HEK293 (cell line): ENCODE data around the gene OMD.

ENCODE experiments used
- CTCF ChIA-PET: fragments of 350-600 bp; formaldehyde crosslinking; extraction: SDS; loops from one replicate; lab custom pipeline; 2021; ENCODE audit warnings: antibody characterized with exemption; lab: Yijun Ruan, JAX
- POLR2A ChIA-PET: fragments of 300-600 bp; formaldehyde crosslinking; extraction: SDS; loops from one replicate; lab custom pipeline; 2020; ENCODE audit warnings: antibody characterized with exemption, inconsistent platforms; lab: Yijun Ruan, JAX
- H3K27ac ChIP-seq: fragments of 200-500 bp; sonication (Bioruptor generic); 2 replicates; pipeline ENCODE4 v1.5.1; 2014; ENCODE audit warnings: low read depth, low read length, control low read depth, inconsistent platforms; ENCODE audit errors: extremely low read depth
- H3K36me3 ChIP-seq, 2 experiments: fragments of 200-500 bp in 1 of 2; sonication (Bioruptor generic) in 1 of 2; 1 replicate in 1 of 2; 2 replicates in 1 of 2; pipeline ENCODE4 v1.5.1; 2014 to 2017; ENCODE audit warnings: inconsistent platforms in 2 of 2, low read length in 2 of 2; ENCODE audit not compliant: control insufficient read depth in 2 of 2, insufficient read depth in 1 of 2
- H3K4me1 ChIP-seq: fragments of 200-500 bp; sonication (Bioruptor generic); 2 replicates; pipeline ENCODE4 v1.5.1; 2014; ENCODE audit warnings: mild to moderate bottlenecking, low read length, inconsistent platforms; ENCODE audit not compliant: control insufficient read depth, insufficient read depth
- H3K4me3 ChIP-seq: 2 replicates; pipeline ENCODE4 v1.5.1; 2011; ENCODE audit warnings: low read depth, mild to moderate bottlenecking, control low read depth, low read length, moderate library complexity
- H3K9me3 ChIP-seq: fragments of 200-500 bp; sonication (Bioruptor generic); 2 replicates; pipeline ENCODE4 v1.5.1; 2014; ENCODE audit warnings: low read depth, low read length, inconsistent platforms; ENCODE audit not compliant: control insufficient read depth, insufficient read depth
- SETDB1 ChIP-seq: IDR thresholded peaks from one replicate; pipeline ENCODE4 v1.6.1; 2017; ENCODE audit warnings: mild to moderate bottlenecking, low read length, moderate library complexity, mixed read lengths; ENCODE audit not compliant: insufficient read length
- YY2 ChIP-seq: fragments of 450-650 bp; formaldehyde crosslinking; IDR thresholded peaks from 2 replicates; pipeline ENCODE4 v1.5.1; 2016; ENCODE audit warnings: missing biosample characterization, missing genetic modification characterization
- ZBTB1 ChIP-seq: fragments of 450-650 bp; formaldehyde crosslinking; IDR thresholded peaks from 2 replicates; pipeline ENCODE4 v1.5.1; 2016; ENCODE audit warnings: missing biosample characterization, missing genetic modification characterization
- ZBTB20 ChIP-seq: fragments of 450-650 bp; formaldehyde crosslinking; IDR thresholded peaks from 2 replicates; pipeline ENCODE4 v1.5.1; 2016; ENCODE audit warnings: missing biosample characterization, missing genetic modification characterization
- ZFP69B ChIP-seq: fragments of 450-650 bp; formaldehyde crosslinking; IDR thresholded peaks from 2 replicates; pipeline ENCODE4 v1.5.1; 2016; ENCODE audit warnings: missing biosample characterization, missing genetic modification characterization
- ZNF266 ChIP-seq: fragments of 450-650 bp; formaldehyde crosslinking; IDR thresholded peaks from 2 replicates; pipeline ENCODE4 v1.5.1; 2016; ENCODE audit warnings: missing biosample characterization, missing genetic modification characterization, low read depth
- ZNF366 ChIP-seq: fragments of 450-650 bp; formaldehyde crosslinking; conservative IDR thresholded peaks from 2 replicates; pipeline ENCODE4 v1.5.1; 2016; ENCODE audit warnings: missing biosample characterization, missing genetic modification characterization
- ZNF391 ChIP-seq: fragments of 450-650 bp; formaldehyde crosslinking; IDR thresholded peaks from 2 replicates; pipeline ENCODE4 v1.5.1; 2016; ENCODE audit warnings: low read depth, missing biosample characterization, missing genetic modification characterization, borderline replicate concordance
- ZNF654 ChIP-seq: fragments of 450-650 bp; formaldehyde crosslinking; IDR thresholded peaks from 2 replicates; pipeline ENCODE4 v1.5.1; 2016; ENCODE audit warnings: low read depth, missing biosample characterization, missing genetic modification characterization
- ZNF677 ChIP-seq: fragments of 450-650 bp; IDR thresholded peaks from 2 replicates; pipeline ENCODE4 v1.5.0; 2018; ENCODE audit warnings: missing biosample characterization, mild to moderate bottlenecking, missing genetic modification characterization, moderate library complexity
- ZSCAN16 ChIP-seq: fragments of 450-650 bp; formaldehyde crosslinking; IDR thresholded peaks from 2 replicates; pipeline ENCODE4 v1.5.1; 2016; ENCODE audit warnings: missing biosample characterization, missing genetic modification characterization
- TF ChIP-seq, protein P1 (sequence below): fragments of 450-650 bp; formaldehyde crosslinking; IDR thresholded peaks from 2 replicates; pipeline ENCODE4 v1.5.1; 2016; ENCODE audit warnings: missing biosample characterization, missing genetic modification characterization
- TF ChIP-seq, protein P2 (sequence below): fragments of 450-650 bp; formaldehyde crosslinking; IDR thresholded peaks from 2 replicates; pipeline ENCODE4 v1.5.1; 2016; ENCODE audit warnings: missing biosample characterization, missing genetic modification characterization, low read depth
- TF ChIP-seq, protein P3 (sequence below): fragments of 450-650 bp; formaldehyde crosslinking; IDR thresholded peaks from 2 replicates; pipeline ENCODE4 v1.5.1; 2016; ENCODE audit warnings: missing biosample characterization, missing genetic modification characterization
- TF ChIP-seq, protein P4 (sequence below): fragments of 450-650 bp; formaldehyde crosslinking; IDR thresholded peaks from 2 replicates; pipeline ENCODE4 v1.5.1; 2016; ENCODE audit warnings: missing biosample characterization, missing genetic modification characterization
- TF ChIP-seq, protein P5 (sequence below): fragments of 450-650 bp; formaldehyde crosslinking; IDR thresholded peaks from 2 replicates; pipeline ENCODE4 v1.5.1; 2017; ENCODE audit warnings: missing biosample characterization, mild to moderate bottlenecking, missing genetic modification characterization, moderate library complexity
- TF ChIP-seq, protein P6 (sequence below): sonication (generic); formaldehyde crosslinking; IDR thresholded peaks from 2 replicates; pipeline ENCODE4 v1.8.1; 2022; ENCODE audit warnings: mild to moderate bottlenecking, moderate library complexity, missing genetic modification reagents

OMD gene

DNA sequence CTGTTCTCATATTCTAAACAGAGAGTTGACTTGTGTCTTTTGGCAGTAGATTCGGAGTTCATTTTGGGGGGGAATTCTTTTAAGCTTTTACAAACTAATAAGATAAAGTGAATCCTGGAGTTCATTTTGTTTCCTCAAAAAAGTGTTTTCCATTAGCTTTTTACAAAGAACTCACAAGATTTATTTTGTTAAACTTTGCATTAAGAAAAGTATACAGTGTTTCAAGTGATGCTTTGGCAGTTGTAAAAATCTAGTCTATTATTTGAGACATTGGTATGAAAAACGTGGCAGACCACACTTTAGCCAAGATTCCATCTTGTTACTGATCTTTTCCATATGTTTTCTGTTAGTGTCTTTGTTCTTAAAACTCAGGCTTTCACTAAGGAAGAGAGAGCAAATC lies 1.2 kb upstream of the OMD start:
- H3K27ac ChIP-seq: no peak overlapping the region
- no peaks in the 10 kb centered on the region; a peak in 1 of 3 replicates for H3K36me3 ChIP-seq
- no peaks in the 10 kb centered on the region for H3K4me1 ChIP-seq
- TF ChIP-seq ZNF677 (no peak), ZNF391 (tag by site-specific recombination) (no peak), YY2 (tag by site-specific recombination) (no peak)
- TF ChIP-seq, protein P1, sequence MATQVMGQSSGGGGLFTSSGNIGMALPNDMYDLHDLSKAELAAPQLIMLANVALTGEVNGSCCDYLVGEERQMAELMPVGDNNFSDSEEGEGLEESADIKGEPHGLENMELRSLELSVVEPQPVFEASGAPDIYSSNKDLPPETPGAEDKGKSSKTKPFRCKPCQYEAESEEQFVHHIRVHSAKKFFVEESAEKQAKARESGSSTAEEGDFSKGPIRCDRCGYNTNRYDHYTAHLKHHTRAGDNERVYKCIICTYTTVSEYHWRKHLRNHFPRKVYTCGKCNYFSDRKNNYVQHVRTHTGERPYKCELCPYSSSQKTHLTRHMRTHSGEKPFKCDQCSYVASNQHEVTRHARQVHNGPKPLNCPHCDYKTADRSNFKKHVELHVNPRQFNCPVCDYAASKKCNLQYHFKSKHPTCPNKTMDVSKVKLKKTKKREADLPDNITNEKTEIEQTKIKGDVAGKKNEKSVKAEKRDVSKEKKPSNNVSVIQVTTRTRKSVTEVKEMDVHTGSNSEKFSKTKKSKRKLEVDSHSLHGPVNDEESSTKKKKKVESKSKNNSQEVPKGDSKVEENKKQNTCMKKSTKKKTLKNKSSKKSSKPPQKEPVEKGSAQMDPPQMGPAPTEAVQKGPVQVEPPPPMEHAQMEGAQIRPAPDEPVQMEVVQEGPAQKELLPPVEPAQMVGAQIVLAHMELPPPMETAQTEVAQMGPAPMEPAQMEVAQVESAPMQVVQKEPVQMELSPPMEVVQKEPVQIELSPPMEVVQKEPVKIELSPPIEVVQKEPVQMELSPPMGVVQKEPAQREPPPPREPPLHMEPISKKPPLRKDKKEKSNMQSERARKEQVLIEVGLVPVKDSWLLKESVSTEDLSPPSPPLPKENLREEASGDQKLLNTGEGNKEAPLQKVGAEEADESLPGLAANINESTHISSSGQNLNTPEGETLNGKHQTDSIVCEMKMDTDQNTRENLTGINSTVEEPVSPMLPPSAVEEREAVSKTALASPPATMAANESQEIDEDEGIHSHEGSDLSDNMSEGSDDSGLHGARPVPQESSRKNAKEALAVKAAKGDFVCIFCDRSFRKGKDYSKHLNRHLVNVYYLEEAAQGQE (tag by site-specific recombination): no peak
- TF ChIP-seq, protein P2, sequence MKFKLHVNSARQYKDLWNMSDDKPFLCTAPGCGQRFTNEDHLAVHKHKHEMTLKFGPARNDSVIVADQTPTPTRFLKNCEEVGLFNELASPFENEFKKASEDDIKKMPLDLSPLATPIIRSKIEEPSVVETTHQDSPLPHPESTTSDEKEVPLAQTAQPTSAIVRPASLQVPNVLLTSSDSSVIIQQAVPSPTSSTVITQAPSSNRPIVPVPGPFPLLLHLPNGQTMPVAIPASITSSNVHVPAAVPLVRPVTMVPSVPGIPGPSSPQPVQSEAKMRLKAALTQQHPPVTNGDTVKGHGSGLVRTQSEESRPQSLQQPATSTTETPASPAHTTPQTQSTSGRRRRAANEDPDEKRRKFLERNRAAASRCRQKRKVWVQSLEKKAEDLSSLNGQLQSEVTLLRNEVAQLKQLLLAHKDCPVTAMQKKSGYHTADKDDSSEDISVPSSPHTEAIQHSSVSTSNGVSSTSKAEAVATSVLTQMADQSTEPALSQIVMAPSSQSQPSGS (tag by site-specific recombination): no peak
- TF ChIP-seq, protein P3, sequence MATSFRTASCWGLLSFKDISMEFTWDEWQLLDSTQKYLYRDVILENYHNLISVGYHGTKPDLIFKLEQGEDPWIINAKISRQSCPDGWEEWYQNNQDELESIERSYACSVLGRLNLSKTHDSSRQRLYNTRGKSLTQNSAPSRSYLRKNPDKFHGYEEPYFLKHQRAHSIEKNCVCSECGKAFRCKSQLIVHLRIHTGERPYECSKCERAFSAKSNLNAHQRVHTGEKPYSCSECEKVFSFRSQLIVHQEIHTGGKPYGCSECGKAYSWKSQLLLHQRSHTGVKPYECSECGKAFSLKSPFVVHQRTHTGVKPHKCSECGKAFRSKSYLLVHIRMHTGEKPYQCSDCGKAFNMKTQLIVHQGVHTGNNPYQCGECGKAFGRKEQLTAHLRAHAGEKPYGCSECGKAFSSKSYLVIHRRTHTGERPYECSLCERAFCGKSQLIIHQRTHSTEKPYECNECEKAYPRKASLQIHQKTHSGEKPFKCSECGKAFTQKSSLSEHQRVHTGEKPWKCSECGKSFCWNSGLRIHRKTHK (tag by site-specific recombination): no peak
- TF ChIP-seq, protein P4, sequence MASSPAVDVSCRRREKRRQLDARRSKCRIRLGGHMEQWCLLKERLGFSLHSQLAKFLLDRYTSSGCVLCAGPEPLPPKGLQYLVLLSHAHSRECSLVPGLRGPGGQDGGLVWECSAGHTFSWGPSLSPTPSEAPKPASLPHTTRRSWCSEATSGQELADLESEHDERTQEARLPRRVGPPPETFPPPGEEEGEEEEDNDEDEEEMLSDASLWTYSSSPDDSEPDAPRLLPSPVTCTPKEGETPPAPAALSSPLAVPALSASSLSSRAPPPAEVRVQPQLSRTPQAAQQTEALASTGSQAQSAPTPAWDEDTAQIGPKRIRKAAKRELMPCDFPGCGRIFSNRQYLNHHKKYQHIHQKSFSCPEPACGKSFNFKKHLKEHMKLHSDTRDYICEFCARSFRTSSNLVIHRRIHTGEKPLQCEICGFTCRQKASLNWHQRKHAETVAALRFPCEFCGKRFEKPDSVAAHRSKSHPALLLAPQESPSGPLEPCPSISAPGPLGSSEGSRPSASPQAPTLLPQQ (tag by site-specific recombination): no peak
- H3K9me3 ChIP-seq: no peaks in the 10 kb centered on the region
- ChIA-PET POLR2A (no interaction called here), CTCF (interaction anchor here (0.7 kb wide), 1 partner anchor 74 kb away, joined by 3 read pairs; no protein-coding TSS in a partner anchor)
- H3K4me3 ChIP-seq: no peak overlapping the region

DNA sequence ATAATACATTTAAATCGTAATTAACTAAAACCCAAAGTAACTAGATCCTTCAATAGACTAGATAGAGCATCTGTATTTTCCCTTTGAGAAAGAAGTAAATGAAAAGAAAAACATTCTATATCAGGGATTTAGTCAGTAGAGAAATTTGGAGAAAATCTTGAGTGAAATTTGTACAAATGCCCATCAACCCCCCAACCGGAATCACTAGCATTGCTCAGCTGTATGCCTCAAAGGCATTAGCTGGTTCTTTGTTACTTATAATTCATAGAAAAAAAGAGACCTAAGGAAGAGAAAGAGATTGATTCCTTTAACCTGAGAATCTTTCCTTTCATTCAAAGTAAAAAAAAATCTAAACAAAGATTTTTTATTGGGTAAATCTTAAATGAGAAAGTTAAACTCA lies 659 bp downstream of the OMD start:
- TF ChIP-seq ZSCAN16 (tag by site-specific recombination) (no peak), ZNF366 (tag by site-specific recombination) (no peak), ZNF266 (no peak), SETDB1 (no peak), ZFP69B (tag by site-specific recombination) (no peak), ZBTB1 (tag by site-specific recombination) (no peak), ZBTB20 (tag by site-specific recombination) (no peak), ZNF654 (no peak)
- TF ChIP-seq, protein P1 (tag by site-specific recombination): no peak
- TF ChIP-seq, protein P5, sequence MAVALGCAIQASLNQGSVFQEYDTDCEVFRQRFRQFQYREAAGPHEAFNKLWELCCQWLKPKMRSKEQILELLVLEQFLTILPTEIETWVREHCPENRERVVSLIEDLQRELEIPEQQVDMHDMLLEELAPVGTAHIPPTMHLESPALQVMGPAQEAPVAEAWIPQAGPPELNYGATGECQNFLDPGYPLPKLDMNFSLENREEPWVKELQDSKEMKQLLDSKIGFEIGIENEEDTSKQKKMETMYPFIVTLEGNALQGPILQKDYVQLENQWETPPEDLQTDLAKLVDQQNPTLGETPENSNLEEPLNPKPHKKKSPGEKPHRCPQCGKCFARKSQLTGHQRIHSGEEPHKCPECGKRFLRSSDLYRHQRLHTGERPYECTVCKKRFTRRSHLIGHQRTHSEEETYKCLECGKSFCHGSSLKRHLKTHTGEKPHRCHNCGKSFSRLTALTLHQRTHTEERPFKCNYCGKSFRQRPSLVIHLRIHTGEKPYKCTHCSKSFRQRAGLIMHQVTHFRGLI (tag by site-specific recombination): no peak
- TF ChIP-seq, protein P6, sequence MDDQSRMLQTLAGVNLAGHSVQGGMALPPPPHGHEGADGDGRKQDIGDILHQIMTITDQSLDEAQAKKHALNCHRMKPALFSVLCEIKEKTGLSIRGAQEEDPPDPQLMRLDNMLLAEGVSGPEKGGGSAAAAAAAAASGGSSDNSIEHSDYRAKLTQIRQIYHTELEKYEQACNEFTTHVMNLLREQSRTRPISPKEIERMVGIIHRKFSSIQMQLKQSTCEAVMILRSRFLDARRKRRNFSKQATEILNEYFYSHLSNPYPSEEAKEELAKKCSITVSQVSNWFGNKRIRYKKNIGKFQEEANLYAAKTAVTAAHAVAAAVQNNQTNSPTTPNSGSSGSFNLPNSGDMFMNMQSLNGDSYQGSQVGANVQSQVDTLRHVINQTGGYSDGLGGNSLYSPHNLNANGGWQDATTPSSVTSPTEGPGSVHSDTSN (CRISPR knock-in tag): no peak
- CTCF ChIA-PET: no interaction called here

More for the DNA sequence above, 659 bp downstream of the OMD start:
- POLR2A ChIA-PET: no interaction called here
- H3K4me3 ChIP-seq: no peak overlapping the region
- no peak overlapping the region for H3K27ac ChIP-seq
- no peaks in the 10 kb centered on the region for H3K9me3 ChIP-seq
- H3K36me3 ChIP-seq: no peaks in the 10 kb centered on the region
- H3K4me1 ChIP-seq: no peaks in the 10 kb centered on the region
